ENCODE data around the gene CELA1.
A peak's percentile ranks its signal among the peaks of the same experiment; 100 is the strongest.
"Not testable (repeated sequence)": the region's sequence is repeated elsewhere in the genome, so short reads cannot be mapped to it uniquely, and the experiment has no call there.

The CELA1 gene

GRCh38 chr12:51341251-51342007 is 5.0 kb downstream of the CELA1 start:
- peak; percentile 55 to 78 for DNase-seq

- no peak for DNase-seq
Measured at GRCh38 chr12:51339750-51340149, 6.7 kb downstream of the CELA1 start.

GRCh38 chr12:51337336-51337735 is 9.1 kb downstream of the CELA1 start:
- not testable (repeated sequence) for DNase-seq

GRCh38 chr12:51335931-51336330 is 10.5 kb downstream of the CELA1 start:
- DNase-seq: no peak

- DNase-seq: no peak
Measured at GRCh38 chr12:51334764-51335163, 11.7 kb downstream of the CELA1 start.

GRCh38 chr12:51333536-51333935 is 12.9 kb downstream of the CELA1 start:
- no peak for DNase-seq

GRCh38 chr12:51330186-51330585 is 16.3 kb downstream of the CELA1 start:
- DNase-seq: no peak

- no peak for DNase-seq
Measured at GRCh38 chr12:51329742-51330141, 16.7 kb downstream of the CELA1 start.

GRCh38 chr12:51328587-51328986 is 17.9 kb downstream of the CELA1 start:
- DNase-seq: no peak

- no peak for DNase-seq
Measured at GRCh38 chr12:51326698-51327439, 19.6 kb downstream of the CELA1 start.

- DNase-seq: no peak
Measured at GRCh38 chr12:51324953-51325352, 21.5 kb downstream of the CELA1 start.

GRCh38 chr12:51323966-51324895 is 22.2 kb downstream of the CELA1 start, which contains the start of gene BIN2:
Gene BIN2 (minus strand): TSS chr12:51324174. CDS start chr12:51324102, 72 bp downstream.
- DNase-seq: peak; percentile 33 to 54

- peak; percentile 47 to 48 for DNase-seq
Measured at GRCh38 chr12:51323317-51323960, 23.0 kb downstream of the CELA1 start.

- peak; percentile 21 to 39 for DNase-seq
Measured at GRCh38 chr12:51322452-51322851, 24.0 kb downstream of the CELA1 start.

- no peak for DNase-seq
Measured at GRCh38 chr12:51321882-51322281, 24.6 kb downstream of the CELA1 start.

- DNase-seq: no peak
Measured at GRCh38 chr12:51320695-51321320, 25.7 kb downstream of the CELA1 start.

GRCh38 chr12:51320311-51320694 is 26.2 kb downstream of the CELA1 start:
- DNase-seq: no peak

- peak; percentile 22 to 27 for DNase-seq
Measured at GRCh38 chr12:51318846-51319599, 27.5 kb downstream of the CELA1 start.

- DNase-seq: peak in 1 of 2 donors; percentile 18
Measured at GRCh38 chr12:51318057-51318806, 28.2 kb downstream of the CELA1 start.

- DNase-seq: no peak
Measured at GRCh38 chr12:51311389-51311788, 35.1 kb downstream of the CELA1 start.

Data from activated CD4-positive, alpha-beta T cell treated with anti-CD3 and anti-CD28 coated beads for 4 hours (primary cell).